ENCODE results near the gene BPTF. TPM values are rescaled to one million over a fixed set of nuclear protein-coding genes. Genes with fewer than 3 reads are reported as not detected.

Gene BPTF
- total and polyA plus RNA-seq, 2 of the 13 experiments (the other 11 are each of a cell fraction or from before 2014, with no cell fraction given), result 43.5 to 66.1 TPM

DNA sequence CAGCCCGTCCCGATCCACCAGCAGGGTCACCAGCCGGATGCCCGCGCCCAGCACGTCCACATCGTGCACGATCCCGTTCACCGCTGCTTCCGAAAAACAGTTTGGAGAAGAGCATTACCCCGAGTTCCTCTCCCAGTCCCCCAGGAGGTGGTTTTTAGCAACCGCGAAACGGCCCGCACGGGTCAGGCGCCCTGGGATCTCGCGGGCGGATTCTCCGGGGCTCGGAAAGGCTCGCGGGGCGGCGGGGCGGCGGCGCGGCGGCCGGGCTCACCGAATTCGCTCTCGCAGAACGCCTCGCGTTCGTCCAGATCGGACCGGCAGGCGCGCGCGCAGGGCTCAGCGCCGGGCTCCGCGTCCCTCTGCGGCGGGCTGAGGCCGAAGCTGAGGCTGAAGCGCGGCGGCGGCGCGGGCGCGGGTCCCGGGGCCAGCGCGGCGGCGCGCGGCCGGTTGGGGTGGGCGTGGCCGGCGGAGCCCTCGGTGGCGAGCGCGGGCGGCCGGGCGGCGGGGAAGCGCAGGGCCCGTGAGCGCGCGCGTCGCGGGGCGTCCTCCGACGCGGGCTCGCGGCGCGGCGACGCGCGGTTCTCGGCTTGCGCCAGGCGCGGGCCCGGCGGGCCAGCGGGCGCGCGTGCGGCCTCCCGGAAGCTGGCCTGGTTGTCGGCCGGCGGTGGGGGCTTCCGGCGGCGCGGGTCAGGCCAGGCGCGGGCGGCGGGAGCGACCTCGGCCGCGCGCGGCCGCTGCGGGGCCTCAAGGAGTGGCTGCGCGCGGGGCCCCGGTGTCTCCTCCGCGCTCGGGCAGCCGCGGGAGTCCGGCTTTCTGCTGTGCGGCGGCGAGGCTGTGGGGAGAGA is 168.1 kb downstream of the BPTF start (continued):
- TF ChIP-seq, protein P1, sequence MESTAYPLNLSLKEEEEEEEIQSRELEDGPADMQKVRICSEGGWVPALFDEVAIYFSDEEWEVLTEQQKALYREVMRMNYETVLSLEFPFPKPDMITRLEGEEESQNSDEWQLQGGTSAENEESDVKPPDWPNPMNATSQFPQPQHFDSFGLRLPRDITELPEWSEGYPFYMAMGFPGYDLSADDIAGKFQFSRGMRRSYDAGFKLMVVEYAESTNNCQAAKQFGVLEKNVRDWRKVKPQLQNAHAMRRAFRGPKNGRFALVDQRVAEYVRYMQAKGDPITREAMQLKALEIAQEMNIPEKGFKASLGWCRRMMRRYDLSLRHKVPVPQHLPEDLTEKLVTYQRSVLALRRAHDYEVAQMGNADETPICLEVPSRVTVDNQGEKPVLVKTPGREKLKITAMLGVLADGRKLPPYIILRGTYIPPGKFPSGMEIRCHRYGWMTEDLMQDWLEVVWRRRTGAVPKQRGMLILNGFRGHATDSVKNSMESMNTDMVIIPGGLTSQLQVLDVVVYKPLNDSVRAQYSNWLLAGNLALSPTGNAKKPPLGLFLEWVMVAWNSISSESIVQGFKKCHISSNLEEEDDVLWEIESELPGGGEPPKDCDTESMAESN (CRISPR knock-in tag; conservative IDR thresholded peaks at IDR 0.05), result peak; percentile 87
- TF ChIP-seq, protein P2, sequence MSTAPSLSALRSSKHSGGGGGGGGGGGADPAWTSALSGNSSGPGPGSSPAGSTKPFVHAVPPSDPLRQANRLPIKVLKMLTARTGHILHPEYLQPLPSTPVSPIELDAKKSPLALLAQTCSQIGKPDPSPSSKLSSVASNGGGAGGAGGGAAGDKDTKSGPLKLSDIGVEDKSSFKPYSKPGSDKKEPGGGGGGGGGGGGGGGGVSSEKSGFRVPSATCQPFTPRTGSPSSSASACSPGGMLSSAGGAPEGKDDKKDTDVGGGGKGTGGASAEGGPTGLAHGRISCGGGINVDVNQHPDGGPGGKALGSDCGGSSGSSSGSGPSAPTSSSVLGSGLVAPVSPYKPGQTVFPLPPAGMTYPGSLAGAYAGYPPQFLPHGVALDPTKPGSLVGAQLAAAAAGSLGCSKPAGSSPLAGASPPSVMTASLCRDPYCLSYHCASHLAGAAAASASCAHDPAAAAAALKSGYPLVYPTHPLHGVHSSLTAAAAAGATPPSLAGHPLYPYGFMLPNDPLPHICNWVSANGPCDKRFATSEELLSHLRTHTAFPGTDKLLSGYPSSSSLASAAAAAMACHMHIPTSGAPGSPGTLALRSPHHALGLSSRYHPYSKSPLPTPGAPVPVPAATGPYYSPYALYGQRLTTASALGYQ (CRISPR knock-in tag; IDR thresholded peaks at IDR 0.05), result no peak
- TF ChIP-seq ZNF230 (CRISPR knock-in tag; IDR thresholded peaks at IDR 0.05) (peak; percentile 66; the same call in 1 of the 2 replicates), DPF2 (CRISPR knock-in tag; IDR thresholded peaks at IDR 0.05; ENCODE audit: borderline replicate concordance, low read depth) (no peak), ZNF224 (CRISPR knock-in tag; IDR thresholded peaks at IDR 0.05) (no peak; the same call in 1 of the 2 replicates), ZNF331 (CRISPR knock-in tag; IDR thresholded peaks at IDR 0.05) (no peak), SKI (IDR thresholded peaks at IDR 0.05; ENCODE audit: partially characterized antibody) (peak; percentile 21), KLF6 (CRISPR knock-in tag; IDR thresholded peaks at IDR 0.05) (0 out of 2 replicates have a peak, but pooled peaks have one; percentile 42), ZNF543 (CRISPR knock-in tag; IDR thresholded peaks at IDR 0.05) (no peak), ATAD3A (CRISPR knock-in tag; IDR thresholded peaks at IDR 0.05) (no peak), HNF4A (CRISPR knock-in tag; IDR thresholded peaks at IDR 0.05) (no peak), CHD2 (IDR thresholded peaks at IDR 0.05; ENCODE audit: low read depth, low read length) (no peak; the same call in 1 of the 2 replicates), BRD4 (CRISPR knock-in tag; IDR thresholded peaks at IDR 0.05) (0 out of 2 replicates have a peak, but pooled peaks have one; percentile 52), MZF1 (CRISPR knock-in tag; IDR thresholded peaks at IDR 0.05; ENCODE audit: borderline replicate concordance) (no peak), DMAP1 (CRISPR knock-in tag; IDR thresholded peaks at IDR 0.05) (peak; percentile 70), PCBP1 (IDR thresholded peaks at IDR 0.05; ENCODE audit: borderline replicate concordance, low read depth, low read length) (no peak), ZNF460 (CRISPR knock-in tag; IDR thresholded peaks at IDR 0.05; ENCODE audit: borderline replicate concordance) (no peak)
- TF ChIP-seq, protein P3, sequence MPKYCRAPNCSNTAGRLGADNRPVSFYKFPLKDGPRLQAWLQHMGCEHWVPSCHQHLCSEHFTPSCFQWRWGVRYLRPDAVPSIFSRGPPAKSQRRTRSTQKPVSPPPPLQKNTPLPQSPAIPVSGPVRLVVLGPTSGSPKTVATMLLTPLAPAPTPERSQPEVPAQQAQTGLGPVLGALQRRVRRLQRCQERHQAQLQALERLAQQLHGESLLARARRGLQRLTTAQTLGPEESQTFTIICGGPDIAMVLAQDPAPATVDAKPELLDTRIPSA (CRISPR knock-in tag; IDR thresholded peaks at IDR 0.05; ENCODE audit: borderline replicate concordance), result no peak
- TF ChIP-seq, protein P4, sequence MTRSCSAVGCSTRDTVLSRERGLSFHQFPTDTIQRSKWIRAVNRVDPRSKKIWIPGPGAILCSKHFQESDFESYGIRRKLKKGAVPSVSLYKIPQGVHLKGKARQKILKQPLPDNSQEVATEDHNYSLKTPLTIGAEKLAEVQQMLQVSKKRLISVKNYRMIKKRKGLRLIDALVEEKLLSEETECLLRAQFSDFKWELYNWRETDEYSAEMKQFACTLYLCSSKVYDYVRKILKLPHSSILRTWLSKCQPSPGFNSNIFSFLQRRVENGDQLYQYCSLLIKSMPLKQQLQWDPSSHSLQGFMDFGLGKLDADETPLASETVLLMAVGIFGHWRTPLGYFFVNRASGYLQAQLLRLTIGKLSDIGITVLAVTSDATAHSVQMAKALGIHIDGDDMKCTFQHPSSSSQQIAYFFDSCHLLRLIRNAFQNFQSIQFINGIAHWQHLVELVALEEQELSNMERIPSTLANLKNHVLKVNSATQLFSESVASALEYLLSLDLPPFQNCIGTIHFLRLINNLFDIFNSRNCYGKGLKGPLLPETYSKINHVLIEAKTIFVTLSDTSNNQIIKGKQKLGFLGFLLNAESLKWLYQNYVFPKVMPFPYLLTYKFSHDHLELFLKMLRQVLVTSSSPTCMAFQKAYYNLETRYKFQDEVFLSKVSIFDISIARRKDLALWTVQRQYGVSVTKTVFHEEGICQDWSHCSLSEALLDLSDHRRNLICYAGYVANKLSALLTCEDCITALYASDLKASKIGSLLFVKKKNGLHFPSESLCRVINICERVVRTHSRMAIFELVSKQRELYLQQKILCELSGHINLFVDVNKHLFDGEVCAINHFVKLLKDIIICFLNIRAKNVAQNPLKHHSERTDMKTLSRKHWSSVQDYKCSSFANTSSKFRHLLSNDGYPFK (CRISPR knock-in tag; IDR thresholded peaks at IDR 0.05; ENCODE audit: borderline replicate concordance), result no peak
- TF ChIP-seq, protein P5, sequence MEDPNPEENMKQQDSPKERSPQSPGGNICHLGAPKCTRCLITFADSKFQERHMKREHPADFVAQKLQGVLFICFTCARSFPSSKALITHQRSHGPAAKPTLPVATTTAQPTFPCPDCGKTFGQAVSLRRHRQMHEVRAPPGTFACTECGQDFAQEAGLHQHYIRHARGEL (CRISPR knock-in tag; IDR thresholded peaks at IDR 0.05), result no peak
- TF ChIP-seq, protein P6, sequence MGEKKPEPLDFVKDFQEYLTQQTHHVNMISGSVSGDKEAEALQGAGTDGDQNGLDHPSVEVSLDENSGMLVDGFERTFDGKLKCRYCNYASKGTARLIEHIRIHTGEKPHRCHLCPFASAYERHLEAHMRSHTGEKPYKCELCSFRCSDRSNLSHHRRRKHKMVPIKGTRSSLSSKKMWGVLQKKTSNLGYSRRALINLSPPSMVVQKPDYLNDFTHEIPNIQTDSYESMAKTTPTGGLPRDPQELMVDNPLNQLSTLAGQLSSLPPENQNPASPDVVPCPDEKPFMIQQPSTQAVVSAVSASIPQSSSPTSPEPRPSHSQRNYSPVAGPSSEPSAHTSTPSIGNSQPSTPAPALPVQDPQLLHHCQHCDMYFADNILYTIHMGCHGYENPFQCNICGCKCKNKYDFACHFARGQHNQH (CRISPR knock-in tag; IDR thresholded peaks at IDR 0.05), result no peak; the same call in 1 of the 2 replicates

Measured in HepG2 (cell line).